NCI-H2227 (cell line): Measurements from ENCODE around the gene GREB1.

ENCODE experiments used
- DNase-seq: peaks from one replicate; lab custom pipeline; 2025; ENCODE audit not compliant: unreplicated experiment; lab: John Stamatoyannopoulos, UW

Gene GREB1

DNA sequence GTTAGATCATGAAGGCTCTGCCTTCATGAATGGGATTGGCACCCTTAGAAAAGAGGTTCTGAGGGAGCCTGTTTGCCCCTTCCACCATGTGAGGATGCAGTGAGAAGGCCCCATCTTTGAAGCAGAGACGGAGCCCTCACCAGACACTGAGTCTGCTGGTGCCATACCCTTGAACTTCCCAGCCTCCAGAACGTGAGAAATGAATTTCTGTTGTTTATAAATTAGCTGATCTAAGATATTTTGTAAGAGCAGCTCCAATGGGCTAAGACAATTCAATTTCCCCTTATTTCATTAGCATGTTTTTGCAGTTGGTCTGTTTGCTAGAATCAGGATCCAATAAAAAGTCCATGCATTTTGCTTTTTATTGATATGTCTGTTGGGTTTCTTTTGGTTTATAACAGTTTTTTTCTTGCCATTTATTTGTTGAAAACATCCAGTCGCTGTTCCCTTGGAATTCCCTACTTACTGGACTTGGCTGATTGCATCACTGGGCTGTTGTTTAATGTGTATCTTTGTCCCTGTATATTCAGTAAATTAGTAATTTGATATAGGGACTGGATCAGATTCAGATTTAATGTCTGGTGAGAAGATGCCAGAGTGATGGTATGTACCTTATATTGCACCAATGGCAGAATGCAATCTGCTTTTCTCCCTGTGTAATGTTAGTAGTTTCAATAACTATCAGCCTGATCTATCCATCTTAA is 24.0 kb upstream of the GREB1 start:
- no peak for DNase-seq

DNA sequence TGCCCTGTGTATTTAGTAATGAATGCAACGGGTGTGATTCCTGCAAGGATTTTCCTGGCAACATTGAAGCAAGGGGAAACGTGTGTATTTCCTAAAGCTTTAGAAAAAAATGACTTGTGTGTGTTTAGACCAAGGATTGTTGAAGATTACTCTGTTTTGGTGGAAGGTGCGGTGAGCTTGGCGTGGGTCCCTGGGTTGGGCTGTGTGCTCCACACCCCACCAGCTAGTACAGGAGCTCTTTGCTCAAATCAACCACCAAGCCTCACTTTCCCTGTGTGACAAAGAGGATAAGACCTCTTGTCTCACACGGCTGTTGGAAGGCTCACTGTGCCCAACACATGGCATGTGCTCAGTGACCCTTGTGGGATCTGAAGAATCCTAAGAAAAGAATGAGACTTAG is 21.4 kb upstream of the GREB1 start:
- no peak for DNase-seq

DNA sequence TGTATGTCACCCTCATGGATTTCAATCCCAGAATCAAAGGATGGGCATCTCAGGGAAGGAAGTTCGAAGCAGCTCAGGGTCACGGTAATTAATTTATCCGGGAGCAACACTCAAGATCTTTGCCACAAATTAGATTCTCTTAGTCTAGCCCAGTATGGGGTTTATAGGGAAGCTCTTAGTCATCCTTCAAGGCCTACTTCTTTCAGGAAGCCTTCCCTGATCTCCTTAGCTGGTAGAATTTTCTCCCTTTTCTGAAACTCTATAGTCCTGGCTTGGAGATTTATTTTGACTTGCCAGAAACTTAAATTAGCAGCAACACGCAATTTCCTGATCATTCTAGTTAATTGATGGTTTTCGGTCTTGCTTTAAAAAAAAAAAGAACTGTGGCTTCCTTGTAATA is 20.5 kb upstream of the GREB1 start:
- DNase-seq, result no peak

DNA sequence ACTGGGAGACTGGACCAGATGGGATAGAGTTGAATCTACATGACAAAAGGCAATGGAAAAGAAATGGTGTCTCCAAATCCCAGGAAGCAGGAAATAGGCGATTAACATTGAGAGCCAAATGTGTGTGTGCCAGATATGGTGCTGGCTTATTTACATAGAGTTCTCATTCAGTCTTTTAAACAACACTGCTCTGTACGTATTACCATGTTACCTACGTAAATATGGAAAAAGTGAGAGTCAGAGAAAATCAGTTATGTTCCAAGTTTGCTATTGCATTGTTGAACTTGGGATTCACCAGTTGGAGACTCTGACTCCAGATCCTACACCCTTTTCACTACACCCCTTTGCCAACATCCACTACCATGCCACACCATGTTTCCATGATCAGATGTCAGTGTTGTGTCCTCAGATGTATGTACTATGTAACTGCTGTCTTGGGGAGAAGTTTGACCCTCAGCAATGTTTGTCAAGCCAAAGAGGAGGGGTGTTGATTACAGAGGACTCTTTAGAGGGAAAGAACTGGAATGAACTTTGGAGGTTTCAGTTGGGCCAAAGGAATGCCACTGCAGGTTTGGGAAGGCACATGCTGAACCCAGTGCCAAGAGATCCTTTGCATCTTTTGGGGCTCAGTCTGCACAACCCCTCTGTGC is 19.6 kb upstream of the GREB1 start:
- no peak for DNase-seq

DNA sequence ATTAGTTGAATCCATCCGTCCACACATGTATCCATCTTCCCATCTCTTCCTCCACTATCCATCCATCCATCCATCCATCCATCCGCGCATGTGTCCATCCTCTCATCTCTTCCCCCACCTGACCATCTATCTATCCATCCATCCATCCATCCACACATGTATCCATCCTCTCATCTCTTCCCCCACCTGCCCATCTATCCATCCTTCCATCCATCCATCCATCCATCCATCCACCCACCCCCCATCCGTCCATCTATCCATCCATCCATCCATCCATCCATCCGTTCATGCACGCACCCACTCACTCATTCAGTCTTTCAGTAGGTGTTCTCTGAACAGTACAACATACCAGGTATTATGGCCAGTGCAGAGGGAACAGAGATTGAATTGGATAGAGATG is 18.9 kb upstream of the GREB1 start:
- DNase-seq, result no peak

DNA sequence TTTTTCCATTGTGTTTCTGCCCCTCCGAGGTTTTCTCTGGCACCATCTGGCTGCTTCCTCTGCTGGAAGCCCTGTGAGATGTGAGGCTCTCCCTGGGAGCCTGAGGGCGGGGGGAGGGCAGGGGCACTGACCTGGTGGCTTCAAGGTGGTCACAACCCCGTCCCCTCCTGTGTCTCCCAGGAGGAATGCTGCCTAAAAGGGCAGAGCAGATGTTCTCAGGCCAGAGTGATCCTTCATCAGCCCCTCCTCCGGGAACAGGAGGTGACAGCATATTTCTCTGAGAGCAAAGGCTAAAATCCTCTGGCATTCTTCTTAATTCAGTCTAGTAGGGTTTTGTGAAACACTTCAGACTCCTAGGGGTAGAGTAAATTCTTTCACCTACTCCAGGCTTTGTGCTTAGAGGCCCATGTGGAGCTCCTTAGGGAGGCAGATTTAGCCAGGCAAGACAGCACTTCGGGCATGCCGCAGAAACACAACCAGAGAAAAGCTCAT is 18.3 kb upstream of the GREB1 start:
- DNase-seq, result no peak

DNA sequence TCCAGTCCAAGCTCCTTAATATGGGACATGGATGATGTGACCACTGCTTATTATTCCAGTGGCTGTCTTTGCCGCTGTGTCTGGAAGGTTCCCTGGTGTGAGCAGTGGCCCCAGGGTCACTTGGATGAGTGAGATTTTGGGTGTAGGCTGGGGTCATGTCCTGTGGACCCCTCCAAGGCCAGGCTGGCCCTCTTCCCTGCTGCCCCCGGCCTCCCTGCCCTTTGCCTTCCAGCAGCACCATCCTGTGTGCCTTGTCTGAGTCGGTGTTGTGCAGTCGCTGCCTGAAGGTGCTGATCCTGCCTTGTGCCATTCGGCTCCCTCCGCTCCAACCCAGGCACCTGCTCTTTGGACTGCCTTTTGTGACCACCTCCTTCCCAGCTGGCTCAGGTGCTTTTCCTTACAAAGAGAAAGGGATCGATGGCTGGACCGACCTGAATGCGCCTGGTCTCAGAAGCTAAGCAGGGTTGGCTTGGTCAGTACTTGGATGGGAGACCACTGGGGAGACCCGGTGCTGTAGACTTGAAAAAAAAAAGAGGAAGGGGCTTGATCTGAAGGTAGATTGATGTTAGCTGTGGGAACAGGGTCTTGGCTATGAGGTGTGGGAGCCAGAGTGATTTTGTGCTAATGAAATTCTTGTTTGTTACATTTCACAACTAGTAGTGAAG is 16.7 kb upstream of the GREB1 start:
- DNase-seq, result no peak

DNA sequence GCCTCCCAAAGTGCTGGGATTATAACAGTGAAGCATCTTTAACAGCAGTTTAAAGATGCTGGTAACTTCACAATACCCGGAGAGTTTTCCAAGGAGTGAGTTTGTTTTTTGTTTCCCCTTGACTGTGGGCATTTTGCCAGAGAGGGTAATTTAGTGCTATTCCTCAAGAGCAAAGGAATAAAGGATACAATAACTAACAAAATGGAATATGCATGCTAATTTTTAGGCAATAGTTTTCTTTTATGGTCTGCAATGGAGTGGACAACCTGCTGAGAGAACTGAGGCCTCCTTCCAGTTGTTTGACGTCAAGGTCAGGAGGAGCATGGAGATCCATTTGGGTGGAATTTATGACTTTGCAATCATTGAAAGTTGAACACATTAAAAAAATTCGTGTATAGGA is 15.9 kb upstream of the GREB1 start:
- no peak for DNase-seq

DNA sequence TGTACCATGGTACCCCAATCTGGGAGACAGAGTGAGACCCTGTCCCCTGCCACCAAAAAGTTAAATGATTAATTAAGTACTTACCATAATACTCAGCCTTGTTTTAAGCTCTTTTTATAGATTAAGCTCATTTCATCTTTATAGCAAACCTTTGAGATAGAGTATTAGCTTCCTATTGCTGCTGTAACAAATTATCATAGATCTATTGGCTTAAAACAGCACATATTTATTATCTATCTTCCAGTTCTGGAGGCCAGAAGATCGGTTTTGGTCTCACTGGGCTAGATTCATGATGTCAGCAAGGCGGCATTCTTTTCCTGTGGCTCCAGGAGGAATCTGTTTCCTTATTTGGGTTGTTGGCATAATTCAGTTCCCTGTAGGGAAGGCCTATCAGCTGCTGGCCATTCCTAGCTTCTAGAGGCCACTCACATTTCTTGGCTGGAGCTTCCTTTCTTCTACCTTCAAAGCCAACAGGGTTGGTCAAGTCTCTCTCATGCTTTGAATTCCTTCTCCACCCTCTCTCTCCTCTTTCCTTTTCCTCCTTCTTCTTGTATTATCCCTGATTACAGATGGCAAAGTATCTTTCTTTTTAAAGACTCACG is 13.7 kb upstream of the GREB1 start:
- DNase-seq, result no peak

DNA sequence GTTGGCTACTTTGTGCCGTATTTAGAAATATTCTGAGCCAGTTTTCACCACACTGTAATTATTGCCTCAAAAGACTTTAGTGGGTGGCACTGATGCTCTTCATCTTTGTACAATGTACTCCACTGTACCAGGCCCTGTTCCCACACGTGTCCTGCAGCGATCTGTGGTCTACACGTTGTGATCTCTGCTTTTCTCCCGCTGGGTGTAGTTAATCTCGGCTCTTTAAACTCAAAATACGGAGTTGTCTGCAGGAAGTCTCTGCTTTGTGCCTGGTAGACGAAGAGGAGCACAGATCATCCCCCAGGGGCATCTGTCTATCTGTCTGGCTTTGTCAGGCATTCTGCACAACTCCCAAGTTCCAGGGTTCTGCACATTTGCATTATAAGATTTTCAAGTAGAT is 12.1 kb upstream of the GREB1 start:
- no peak for DNase-seq

DNA sequence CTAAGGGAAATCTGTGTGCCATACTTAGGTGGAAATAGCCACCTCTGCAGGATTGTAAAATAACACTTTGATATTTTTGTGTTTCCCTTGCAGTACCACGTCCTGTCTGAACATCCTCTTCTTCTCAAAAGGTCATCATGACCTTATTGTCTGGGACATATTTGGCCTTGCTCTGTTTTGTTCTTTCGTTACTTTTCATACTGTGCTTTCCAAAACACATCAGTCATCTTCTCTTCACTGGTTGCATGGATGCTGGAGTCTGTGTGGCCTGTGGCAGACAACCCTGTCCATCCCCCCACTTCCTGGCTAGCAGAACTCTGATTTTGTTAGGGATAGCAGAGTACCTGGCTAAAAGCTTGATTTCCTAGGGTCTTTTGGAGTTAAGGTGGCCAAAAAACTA is 9.4 kb upstream of the GREB1 start:
- DNase-seq, result no peak

DNA sequence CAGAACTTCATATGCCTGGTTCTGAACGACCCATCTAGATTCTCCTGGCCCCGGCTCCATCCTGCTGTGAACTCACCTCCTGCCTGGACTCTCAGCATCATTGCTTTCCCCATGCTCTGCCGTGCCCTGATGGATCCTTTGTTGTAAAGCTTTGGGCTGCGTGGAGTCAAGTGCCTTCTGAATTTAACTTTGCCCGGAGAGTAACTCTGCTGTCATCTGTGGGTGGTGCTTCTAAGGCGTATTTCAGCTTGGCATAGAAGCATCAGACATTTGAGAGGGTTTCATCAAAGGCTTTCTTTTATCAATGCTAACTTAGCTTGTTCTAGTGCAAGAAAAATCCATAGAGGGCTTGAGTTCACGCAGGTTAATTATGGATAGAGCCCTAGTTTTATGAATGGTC is 8.1 kb upstream of the GREB1 start:
- no peak for DNase-seq

DNA sequence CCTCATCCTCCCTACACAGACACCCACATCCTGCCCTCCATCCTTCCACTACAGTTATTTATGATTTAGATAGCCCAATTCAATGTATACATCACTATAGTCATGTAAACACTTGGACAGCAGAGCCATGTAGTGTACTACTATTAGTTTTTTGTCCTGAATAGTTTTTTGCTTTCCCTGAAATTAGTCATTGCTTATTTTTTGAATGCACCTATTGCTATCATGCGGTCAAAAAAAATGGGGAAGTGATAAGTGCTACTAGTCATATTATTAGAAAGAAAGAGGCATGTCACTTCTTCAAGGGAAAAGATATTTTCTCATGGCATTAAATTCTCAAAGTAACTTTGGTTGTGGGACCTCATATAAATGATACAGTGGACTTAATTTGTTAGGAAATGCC is 6.8 kb upstream of the GREB1 start:
- DNase-seq, result no peak

DNA sequence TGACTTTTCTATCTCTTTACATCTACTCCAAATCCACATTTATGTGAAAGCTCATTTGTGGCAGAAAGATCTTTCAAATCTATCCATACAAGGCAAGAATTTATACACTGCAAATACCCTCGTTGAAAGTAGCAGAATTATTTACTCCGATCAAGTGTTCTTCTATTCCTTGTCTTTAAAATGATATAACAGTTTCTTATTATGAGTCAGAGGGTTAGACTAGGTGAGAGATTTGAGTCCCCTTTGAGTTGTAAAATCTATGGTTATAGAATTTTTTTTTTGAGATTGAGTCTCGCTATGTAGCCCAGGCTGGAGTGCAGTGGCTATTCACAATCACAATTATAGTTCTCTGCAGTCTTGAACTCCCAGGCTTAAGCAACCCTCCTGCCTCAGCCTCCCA is 5.6 kb upstream of the GREB1 start:
- DNase-seq, result no peak

DNA sequence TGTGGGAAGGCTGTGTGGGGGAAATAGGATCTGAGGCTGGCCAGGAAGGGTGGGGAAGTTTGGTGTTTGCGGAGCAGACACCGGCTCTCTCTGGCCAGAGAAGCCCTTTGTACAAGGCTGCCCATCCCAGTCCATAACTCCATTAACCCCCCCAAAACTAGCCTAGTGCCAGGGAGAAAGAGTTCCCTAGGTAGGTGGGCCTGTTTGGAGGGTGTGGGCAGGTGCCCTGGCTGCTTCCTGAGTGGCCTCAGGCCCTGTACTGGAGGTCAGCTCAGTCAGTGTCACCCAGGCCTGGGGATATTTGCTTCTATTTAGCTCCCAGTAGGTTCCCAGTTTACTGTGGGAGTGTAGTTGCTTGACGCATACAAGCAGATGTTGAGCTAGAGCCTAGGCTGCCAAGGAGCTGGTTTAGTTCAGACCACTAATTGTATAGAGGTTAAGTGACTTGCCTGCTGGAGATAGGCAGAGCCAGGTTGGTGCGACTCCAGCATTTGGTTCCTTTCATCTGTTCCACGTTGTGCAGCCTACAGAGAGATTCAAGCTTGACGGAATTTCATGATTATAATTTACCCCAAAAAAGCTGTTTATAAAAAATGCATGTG is 2.9 kb upstream of the GREB1 start:
- no peak for DNase-seq

DNA sequence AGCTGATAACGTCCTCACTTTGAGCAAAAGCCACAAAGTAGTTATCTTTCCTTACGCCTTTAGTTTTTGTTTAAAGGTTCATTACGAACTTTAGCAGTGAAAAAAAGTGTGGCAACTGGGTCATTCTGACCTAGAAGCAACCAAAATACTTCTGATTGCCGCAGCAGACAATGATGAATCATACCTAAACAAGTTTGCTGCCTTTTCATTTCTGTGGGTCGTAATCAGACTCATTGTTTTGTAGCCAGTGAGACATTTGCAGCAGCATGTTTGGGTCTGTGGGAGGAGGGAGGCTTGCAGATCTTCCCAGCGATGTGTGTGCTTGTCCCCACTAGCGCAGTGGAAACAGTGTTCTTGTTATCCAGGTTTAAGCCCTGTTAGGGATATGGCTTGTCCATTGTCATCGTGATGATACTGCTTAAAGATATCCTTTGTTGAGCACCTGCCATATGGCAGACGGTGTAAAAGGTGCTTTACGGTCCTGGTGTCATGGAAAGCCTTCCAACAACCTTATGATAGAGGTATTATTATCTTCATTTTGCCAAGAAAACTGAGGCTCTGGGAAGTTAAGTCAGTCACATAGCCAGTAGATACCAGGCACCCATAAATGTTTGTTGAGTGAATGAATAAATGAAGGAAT is 1.3 kb upstream of the GREB1 start:
- DNase-seq, result no peak

DNA sequence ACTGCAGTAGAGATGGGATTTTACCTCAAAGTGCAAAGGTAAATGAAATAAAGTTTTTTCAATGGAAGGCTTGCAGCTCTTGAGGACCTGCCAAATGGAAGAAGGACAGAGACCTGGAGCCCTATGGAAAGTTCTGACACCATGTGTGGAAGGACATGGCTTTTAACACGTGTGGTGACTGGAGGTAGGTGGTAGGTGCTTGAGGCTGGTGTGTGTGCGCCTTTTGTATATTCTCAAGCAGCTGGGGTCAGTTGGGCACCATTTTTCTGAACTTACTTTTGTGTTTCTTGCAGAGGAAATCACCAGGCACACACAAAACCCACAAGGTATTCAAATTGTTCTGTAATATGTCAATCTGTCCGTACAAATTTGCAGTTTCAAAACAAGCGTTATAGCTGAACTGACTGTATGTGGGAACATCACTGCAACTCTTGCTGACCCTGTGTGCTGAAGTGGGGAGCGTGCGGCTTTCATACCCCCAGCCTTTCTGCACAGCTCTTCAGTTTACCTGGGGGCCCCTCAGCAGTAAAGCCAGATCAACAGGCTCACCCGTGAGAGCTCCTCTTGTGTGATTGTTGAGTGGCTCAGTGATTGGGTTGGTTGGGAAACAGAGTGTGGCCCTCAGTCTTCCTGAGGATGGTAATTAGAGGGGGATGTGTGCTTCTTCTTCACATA is 363 bp downstream of the GREB1 start:
- no peak for DNase-seq

DNA sequence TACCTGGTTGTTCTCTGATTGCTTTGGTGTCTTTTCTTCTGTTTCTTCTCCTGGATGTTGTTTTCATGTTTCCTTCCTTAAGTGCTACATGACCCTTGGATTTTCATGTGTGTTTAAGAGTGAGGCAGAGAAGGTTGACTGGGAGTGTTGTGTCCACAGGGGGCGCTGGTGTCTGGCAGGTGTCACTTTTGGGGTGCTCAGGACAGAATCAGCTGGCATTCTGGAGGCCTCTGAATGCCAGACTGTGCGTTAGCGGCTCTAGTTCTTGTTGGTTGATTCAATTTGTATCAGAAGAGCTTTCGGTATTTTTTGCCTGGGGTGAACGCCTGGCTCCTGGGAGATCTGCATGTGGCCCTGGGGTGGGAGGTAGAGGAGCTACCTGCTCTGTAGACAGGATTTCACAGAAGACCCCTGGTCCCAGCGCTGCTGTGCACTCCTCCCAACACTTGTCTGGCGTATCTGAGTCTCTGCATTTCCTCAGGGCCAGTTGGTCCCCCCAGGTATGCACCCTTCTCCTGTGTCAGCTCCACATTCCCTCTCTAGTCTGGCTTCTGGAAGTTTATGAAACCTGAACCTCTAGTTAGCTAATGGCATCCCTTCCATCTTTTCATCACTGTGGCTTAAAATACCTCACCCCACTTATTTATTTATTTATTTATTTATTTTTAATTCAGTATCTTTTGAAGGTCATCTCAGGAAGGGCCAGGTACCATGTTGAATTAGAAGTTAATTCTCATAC is 1.1 kb downstream of the GREB1 start:
- no peak for DNase-seq

DNA sequence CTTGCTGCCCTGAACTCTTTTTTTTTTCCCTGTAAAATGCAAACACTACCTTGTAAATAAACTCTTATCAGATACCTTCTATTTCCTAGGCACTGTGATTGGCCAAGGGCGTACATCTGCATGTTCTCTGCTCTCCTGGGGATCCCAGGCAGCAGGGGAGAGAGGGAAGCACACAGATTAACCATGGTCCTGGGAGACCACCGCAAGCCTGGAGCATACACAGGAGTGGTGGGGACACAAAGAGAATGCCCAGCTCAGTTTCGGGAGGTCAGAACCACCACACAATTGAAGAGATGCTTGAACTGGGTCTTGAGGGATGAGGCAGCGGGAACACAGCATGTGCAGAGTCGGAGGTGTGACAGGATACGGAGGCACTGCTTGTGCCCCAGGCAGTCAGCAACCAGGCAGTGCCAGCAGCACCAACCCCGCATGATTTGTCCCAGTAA is 2.1 kb downstream of the GREB1 start:
- no peak for DNase-seq

DNA sequence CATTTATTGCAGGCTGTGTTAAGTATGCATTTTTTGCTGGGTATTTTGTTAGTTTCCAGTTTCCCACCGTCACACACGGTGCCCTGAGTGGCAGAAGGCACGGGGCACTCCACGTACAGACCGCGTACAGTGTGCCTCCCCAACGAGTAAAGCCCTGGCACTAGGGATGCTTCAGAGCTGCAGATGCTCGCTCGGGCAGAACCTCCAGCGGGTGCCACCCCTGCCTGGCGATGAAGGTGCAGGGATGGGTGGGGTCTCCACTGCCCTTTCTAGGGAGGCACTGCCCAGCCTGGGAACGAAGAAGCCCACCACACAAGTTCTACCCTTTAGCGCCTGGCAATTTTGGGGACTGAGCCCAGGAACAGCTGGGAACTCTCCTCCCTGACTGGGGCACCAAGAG is 4.1 kb downstream of the GREB1 start:
- DNase-seq, result no peak
